Esophagus mucosa (tissue), 1 donor: ENCODE measurements around the gene RNF166. TPM values are rescaled to one million over a fixed set of nuclear protein-coding genes. Genes with fewer than 3 reads are reported as not detected.

Experiments
- ATAC-seq: fragments of 200-7000 bp; cut with Tn5 transposase; one replicate; pipeline ENCODE4 v1.9.1; 2020
- total RNA-seq: library from RNA; stranded (reverse); gene quantifications from one replicate; pipeline ENCODE4 v1.2.4, GENCODE V29; 2023
- donor health status: DM: yes; HTN: yes; CAD: no.

The RNF166 gene
- total RNA-seq, 1 donor from 2014 or later: 4.7 TPM

DNA sequence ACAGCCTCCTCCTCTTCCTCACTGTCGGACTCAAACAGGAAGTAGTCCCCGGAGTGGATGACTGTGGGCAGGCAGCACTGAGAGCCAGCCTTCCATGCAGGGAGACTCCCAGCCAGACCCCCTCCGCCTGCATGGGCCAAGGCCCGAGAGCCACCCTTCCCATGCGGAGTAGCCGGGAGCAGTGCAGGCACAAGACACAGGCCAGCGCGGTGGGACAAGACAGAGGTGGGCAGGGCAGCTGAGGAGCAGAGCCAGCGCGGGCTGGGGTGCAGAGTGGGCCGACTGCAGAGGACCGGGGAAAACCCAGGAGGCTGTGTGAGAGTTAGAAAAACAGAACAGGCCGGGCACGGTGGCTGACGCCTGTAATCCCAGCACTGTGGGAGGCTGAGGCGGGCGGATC is 17.7 kb upstream of the RNF166 start:
- ATAC-seq: no peak

DNA sequence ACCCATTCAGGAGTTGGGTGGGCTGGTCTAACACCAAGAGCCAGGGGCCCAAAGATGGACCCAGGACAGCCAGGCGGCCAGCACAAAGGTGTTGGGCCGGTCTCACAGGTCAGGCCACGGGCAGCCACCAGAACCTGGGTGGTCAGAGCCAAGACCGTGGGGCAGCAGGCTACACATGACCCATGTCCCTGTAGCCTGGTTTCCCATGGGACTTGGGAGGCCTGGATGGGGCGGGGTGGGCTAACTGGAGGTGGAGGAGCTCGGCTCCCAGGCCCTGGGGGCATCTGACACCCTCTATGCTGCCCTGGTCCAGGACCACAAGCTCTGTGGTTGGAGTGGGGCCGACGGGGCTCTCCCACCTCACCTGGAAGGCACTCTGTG is 17.3 kb upstream of the RNF166 start:
- no peak for ATAC-seq

DNA sequence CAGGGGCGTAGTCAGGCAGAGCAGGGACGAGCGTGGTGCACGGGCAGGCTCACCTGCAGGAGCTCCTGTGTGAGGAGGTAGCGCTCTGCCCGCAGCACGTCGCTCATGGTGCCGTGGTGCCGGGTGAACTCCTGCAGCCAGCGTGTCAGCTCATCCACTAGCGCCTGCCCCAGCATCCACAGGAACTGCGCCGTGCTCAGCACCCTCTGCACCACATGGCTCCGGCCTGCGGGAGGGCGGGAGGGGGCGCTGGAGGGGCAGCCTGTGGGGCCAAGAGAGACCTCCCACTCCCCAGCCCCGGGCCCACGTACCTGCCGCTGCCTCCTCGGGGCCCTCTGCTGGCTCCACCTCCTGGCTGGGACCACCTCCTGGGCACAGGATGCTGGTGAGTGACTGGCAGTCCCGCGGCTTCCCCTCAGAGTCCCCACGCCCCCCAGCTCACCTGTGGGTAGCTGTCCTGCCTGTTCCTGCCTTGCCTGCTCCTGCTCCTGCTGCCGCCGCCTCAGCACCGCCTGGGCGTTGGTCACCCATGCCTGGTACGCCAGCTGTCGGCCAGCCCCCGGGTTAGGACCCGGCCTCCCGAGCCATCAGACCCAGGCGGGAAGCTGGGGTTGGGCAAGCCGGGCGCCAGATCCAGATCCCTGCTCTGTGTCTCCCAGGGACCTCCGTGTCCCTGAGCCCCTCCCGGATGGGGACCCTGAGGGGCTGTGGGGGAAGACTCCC is 16.7 kb upstream of the RNF166 start:
- no peak for ATAC-seq

DNA sequence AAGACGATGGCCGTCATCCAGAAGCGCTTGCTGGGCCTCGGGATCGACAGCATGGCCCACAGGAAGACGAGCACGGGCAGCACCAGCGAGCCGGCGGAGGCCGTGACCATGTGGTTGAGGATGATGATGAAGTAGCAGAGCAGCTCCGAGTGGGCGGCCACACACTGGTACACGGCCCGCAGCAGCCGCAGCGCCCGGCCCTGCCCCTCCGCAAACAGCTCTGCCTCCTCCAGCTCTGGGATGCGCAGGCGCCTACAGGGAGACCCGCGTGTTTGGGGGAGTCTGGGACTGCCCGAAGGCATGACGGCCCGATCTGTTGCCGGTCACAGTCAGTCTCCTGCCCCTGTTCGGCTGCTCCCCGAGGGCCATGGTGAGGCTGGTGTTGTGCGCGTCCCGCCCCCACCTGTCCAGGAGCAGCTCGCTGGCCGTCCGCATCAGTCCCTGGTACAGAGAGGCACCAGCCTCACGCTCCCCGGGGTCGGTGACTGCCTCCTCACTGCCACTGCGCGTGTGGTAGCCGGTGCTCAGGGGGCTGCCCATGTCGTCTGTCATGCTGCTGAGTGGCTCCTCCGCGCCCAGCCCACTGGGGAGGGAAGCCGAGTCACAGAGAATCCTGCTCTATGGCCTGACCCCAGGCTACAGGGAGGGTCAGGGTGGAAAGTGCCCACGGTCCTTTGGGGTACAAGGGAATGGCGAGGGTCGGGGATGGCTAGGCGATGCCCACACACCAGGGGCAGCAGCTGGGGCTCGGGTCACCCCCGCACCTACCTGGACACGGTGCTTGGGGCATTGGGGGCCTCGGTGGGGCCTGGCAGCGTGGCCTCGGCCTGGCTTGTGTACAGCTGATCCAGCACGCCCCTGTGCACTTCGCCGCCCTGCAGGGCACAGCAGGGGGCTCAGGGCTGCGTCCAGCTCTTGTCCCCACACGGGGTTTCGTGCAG is 15.9 kb upstream of the RNF166 start:
- no peak for ATAC-seq

DNA sequence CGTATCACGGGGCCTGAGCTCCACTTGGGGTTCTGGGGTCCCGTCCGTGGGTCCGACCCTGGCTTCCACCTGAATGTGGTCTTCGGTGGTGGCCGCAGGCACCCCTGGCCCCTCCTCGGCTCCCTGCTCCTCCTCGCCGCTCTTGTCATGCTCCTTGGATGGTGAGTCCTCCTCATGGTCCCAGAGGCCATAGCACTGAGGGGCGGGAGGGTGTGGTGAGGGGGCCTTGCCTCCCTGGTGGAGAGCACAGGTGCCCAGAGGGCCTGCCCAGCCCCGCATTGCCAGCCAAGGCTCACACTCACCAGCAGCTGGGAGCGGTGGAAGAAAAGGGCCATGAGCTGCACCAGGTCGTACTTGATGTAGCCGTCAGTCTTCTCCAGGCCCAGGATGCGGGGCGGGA is 15.0 kb upstream of the RNF166 start:
- ATAC-seq: no peak

DNA sequence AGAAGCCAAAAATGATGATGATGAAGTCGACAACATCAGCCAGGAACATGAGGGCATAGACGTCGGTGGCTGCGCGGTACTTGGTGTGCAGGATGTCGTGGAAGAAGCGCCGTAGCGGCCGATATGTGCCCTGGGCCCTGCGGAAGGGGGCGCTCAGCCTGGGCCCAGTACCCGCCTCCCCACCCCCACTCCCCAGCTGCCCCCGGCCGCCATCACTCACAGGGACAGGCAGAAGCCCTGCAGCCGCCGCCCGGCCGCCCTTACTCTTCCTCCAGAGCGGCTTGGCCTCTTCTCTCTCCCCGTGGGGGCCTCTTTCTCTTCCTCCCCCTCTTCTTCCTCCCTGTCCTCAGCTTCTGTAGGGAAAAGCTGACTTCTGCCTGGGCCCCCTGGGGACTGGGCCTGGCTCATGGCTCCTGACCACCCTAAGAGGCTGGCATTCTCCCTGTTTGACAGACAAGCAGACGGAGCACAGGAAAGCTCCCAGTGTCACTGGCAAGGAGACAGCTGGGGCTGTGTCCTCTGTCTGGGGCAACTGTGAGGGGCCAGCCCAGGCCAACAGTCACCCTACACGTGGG is 14.3 kb upstream of the RNF166 start:
- no peak for ATAC-seq

DNA sequence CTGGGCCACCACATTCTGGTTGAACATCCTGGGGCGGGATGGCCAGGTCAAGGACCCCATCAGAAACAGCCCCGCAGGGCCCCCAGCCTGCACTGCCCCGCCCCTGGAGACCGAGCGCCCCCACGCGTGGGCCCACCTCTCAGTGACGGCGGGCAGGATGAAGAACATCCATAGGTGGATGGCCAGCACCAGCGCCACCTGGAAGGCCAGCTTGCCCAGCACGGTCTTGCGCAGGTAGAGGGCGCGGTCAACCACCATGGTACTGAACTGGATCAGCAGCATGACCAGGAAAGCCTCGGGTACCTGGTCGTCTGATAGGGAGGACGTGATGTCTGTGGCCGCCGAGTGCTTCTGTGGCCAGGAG is 13.7 kb upstream of the RNF166 start:
- ATAC-seq: no peak

DNA sequence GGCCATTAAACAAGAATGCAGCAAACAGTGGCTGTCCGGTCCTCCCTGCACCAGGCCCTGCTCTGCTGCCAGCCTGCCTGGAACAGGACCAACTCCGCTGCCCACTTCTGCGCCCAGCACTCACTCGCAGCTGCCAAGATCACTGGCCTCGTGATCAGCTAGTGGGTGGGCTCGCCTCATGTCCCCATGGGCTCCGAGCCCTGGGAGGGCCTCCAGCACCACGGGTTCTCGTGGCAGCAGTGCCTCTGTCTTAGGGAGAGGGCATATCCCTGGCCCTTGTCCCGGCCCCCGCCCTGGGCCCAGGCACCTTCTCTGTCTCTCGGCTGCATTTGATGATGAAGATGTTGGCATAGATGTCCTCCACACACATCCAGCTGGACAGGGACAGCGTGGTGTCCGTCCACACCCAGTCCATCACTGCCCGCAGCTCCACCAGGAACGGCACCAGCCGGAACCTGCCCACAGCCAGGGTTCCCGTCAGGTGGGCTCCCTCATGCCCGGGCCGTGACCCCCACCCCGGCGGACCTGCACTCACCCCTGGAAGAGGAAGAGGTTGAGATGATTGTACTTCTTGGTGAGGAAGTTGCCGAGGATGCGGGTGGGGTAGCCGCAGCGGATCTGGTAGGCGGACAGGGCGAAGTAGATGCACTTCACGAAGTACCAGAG is 13.2 kb upstream of the RNF166 start:
- ATAC-seq: no peak

DNA sequence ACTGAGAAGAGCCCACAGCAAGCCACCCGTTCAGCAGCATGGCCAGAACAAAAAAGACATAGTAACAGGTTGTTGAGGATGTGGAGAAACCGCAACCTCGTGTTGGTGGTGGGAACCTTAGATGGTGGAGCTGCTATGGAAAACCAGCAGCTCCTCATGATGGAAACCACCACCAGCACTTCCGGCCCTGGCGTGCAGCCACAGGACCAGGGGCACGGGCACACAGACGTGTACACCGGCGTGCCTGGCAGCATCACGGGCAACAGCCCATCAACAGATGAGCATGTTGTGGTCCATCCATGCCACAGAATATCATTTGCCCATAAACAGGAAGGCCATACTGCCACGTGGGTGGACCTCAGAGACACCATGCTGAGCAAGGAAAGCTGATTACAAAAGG is 12.0 kb upstream of the RNF166 start:
- ATAC-seq: no peak

DNA sequence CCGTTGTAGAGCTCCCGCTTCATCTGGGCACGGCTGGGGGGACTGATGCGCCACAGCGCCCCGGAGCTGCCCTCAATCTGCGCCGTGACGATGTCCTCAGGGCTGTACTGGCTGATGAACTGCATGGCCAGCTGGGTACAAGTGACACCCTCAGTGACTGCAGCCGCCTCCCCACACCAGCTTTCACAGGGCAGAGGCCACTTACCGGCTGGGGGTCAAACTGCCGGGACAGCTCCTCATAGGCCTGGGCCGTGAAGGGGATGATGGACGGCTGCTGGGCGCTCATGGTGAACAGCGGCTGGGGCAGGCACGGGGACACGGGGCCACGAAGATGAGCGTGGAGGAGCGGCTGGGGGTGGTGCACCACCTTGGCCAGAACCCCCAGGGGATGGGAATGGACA is 10.4 kb upstream of the RNF166 start:
- no peak for ATAC-seq

DNA sequence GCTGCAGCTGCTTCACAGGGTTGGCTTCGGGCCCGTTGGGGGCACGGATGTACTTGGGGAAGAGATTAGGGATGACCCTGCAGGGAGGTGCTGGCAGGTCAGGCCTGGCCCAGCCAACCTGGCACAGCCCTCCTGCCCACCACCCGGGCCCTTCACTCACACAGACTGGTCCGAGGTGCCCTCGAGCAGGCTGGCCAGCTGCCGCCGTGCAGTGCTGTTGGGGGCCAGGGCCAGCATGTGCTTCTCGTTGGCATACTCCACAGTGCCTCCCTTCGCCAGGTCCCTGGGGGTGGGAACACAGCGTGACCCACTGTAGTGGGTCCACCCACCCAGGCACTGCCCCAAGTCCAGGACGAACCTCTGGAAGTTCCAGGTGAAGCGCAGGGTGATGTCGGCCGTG is 10.0 kb upstream of the RNF166 start:
- no peak for ATAC-seq

DNA sequence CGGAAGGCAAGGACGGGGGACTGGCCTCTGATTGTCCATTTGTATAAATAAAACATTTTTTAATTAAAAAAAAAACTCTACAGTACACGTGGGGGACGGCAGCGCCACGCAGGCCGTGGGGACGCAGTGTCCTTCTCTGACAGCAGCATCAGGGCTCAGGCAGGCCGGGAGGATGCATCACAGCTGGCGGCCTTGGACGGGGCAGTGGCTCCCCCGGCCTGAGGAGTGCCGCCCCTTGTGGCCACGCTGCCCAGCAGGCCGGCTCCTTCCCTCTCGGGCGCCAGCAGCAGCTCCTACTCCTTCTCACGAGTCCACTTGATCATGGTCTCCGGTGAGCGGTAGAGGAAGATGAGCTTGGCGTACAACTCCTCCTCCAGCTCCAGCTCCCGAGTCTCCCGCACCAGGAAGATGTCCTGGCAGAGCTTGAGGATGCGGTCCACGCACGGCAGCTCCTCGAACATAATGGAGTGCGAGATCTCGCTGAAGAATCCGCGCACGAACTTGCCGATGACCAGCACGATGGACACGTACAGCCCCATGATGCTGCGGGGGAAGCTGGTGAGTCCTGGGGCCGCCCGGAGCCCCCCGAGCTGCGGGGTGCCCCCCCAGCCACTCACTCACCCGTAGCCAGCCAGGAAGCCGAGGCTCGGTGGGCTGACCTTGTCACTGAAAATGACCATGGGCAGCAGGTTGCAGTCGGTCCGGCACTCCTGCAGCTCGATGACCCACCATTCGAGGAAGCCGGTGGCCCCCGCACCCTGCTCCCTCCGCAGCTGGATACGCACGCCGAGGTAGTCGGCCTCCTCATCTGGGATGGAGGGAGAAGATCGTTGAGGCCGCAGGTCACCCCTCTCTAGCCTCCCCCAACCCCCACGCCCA is 9.3 kb upstream of the RNF166 start:
- no peak for ATAC-seq

DNA sequence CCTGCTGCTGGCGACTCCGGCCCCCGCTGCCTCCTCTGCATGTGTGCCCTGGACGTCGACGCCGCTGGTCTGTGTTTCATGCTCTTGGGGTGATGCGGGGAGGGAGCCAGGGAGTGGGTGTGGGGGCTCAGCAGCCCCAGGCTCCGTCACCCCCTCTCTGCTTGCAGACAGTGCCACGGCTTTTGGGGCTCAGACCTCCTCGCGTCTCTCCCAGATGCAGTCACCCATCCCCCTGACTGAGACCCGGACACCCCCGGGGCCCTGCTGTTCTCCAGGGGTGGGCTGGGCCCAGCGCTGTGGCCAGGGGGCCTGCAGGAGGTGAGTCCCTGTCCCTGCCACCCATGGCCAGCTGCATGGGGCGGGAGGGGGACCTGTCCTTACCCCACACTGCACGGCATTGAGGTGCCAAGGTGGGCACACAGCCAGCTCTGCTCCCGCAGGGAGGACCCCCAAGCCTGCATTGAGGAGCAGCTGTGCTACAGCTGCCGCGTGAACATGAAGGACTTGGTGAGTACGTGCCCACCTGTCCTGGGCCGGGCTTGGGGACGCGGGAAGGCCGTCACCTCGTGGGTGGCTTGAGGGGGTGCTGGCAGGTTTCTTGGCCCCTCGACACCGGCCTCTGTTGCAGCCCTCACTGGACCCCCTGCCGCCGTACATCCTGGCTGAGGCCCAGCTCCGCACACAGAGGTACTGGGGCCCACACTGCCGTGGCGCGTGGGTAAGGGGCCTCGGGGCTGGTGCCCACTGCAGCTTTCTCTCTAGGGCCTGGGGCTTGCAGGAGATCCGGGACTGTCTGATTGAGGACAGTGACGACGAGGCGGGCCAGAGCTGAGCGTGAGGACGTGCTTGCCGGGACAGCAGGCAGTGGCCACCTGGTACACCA is 8.5 kb upstream of the RNF166 start:
- peak; percentile 4 for ATAC-seq

DNA sequence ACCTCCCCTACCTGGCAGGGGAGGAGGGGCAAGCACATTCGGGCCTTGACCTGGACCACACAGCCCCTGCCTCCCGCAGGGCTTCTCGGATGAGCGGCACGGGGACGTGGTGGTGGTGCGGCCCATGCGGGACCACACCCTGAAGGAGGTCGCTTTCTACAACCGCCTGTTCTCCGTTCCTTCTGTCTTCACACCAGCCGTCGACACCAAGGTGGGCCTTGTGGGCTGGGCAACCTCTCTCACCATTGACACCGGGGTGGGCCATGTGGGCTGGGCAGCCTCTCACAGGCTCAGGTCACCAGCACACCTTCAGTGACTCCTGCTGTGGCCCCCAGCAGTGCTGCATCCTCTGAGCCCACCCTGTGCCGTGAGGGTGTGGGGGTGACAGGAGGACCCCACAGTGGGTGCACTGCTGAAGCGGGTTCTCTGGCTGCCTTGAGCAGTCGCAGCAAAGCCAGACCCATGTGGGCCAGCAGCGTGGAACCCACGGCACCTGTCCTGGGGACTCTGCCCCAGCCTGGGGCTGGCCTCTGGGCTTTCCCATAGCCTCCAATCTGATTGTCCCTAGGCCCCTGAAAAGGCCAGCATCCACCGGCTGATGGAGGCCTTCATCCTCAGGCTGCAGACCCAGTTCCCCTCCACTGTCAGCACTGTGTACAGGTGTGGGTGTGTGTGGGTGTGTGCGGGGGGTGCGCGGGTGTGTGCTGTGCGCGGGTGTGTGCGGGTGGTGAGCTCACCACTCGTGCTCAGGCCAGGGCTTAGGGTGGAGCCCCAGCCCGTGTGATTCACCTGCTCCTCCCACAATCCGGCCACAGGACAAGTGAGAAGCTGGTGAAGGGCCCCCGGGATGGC is 7.6 kb upstream of the RNF166 start:
- peak; percentile 72 for ATAC-seq

DNA sequence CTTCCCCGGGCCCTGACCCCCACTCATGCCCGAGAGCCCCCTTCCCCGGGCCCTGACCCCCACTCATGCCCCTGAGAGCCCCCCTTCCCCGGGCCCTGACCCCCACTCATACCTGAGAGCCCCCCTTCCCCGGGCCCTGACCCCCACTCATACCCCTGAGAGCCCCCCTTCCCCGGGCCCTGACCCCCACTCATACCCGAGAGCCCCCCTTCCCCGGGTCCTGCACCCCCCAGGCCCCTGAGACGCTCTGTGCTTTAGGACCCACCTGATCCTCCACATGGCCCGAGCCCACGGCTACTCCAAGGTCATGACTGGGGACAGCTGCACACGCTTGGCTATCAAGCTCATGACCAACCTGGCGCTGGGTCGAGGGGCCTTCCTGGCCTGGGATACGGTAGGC is 6.8 kb upstream of the RNF166 start:
- ATAC-seq: no peak

DNA sequence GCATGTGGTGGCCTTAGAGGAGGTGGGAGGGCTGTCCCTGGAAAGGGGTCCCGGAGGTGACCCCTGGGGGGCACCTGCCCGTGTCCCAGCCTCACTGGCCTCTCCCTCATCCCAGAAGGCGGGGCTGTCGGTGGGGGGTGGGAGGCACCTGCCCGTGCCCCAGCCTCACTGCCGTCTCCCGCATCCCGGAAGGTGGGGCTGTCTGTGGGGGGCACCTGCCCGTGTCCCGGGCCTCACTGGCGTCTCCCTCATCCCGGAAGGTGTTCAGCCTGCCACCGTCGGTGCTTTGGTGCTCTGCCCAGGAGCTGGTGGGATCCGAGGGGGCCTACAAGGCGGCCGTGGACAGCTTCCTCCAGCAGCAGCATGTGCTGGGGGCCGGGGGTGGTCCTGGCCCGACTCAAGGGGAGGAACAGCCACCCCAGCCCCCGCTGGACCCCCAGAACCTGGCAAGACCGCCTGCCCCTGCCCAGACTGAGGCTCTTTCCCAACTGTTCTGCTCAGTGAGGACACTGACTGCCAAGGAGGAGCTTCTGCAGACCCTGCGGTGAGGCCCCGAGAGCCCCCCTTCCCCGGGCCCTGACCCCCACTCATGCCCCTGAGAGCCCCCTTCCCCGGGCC is 6.3 kb upstream of the RNF166 start:
- no peak for ATAC-seq

DNA sequence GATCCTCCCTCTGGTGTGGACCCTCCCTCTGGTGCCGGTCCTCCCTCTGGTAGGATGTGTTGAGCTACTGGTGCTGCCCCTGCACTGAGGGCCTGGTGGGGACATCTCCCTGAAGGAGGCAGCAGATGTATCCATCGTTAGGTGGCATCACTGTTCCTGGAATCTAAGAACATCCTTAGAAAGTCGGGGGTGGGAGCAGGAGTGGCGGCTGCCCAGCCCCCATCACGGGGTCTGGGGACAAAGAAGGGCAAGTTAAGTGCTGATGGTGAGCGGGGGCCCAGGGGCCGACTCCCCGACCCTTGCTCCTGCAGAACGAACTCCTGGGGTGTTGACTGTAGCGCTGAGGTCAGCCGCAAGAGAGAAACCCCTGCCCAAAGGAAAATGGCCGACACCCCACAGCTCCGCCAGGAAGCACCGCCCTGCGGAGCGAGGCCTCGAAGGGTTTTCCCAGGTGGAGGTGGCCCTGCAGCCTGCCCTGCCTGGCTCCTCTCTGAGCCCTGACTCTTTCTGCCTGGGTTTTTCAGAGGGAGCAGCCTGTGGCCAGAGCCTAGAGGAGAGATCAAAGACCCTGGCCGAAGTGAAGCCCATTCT is 5.6 kb upstream of the RNF166 start:
- ATAC-seq: no peak

DNA sequence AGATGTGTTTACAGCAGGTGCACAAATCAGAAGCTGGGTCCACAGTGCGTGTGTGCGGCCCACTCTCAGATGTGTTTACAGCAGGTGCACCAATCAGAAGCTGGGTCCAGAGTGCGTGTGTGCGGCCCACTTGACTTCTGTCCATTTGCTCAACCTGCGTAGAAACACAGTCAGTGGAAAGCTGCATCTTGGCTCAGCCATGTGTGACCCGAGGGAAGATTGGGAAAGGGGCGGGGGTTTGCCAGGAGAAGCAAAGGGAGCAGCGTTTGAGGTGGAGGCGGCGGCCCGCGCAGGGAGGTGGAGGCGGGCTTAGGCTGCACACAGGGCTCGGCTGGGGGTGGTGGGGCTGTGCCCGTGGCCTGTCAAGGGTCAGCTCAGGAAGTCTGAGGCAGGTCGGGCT is 4.3 kb upstream of the RNF166 start:
- ATAC-seq: no peak
